HepG2 (cell line): ENCODE measurements around the gene TTLL8. TPM values are rescaled to one million over a fixed set of nuclear protein-coding genes. Genes with fewer than 3 reads are reported as not detected.

ENCODE experiments used
- ATAC-seq: fragments of 200-7000 bp; cut with Tn5 transposase; 3 replicates; pipeline ENCODE4 v1.9.1; 2020; ENCODE audit warnings: mild to moderate bottlenecking, moderate library complexity
- BruUV-seq: library from RNA; stranded (reverse); fragments of 400-500 nt; replicated peaks from 2 replicates; lab custom pipeline; 2021; lab: Mats Ljungman, UMichigan
- CTCF ChIA-PET: fragments of 300-600 bp; formaldehyde crosslinking; extraction: SDS; loops from one replicate; lab custom pipeline; 2021; ENCODE audit warnings: low total read pairs, inconsistent platforms, low intra/inter-chr PET ratio; lab: Yijun Ruan, JAX
- POLR2A ChIA-PET: fragments of 350-600 bp; sonication (Branson Sonifier 250); formaldehyde crosslinking; loops from one replicate; lab custom pipeline; 2020; ENCODE audit warnings: antibody characterized with exemption, inconsistent platforms; lab: Yijun Ruan, JAX
- DNase-seq: peaks from one replicate; pipeline ENCODE4 v3.0.0-alpha.2; 2015; ENCODE audit warnings: low spot score
- FAIRE-seq: peaks from 3 replicates; lab custom pipeline; 2011; peaks lifted over from hg19 to GRCh38; lab: Jason Lieb, UNC
- H2AFZ ChIP-seq: one replicate; pipeline ENCODE4 v1.6.1; 2011; ENCODE audit warnings: low read length, inconsistent platforms
- H3K27ac ChIP-seq: fragments of 300-600 bp; 3 replicates; pipeline ENCODE4 v1.8.0; 2011; ENCODE audit warnings: mixed run types, mild to moderate bottlenecking, mixed read lengths, low read length, inconsistent platforms; ENCODE audit not compliant: insufficient read depth; ENCODE audit errors: extremely low read length
- H3K27me3 ChIP-seq, 2 experiments: fragments of 200-600 bp in 1 of 2; 2 replicates in 1 of 2; 3 replicates in 1 of 2; pipeline versions ENCODE4 v1.6.0 to v1.8.0; 2011; ENCODE audit warnings: low read length in 2 of 2, mild to moderate bottlenecking in 2 of 2, moderate library complexity in 2 of 2, inconsistent platforms in 1 of 2; ENCODE audit not compliant: insufficient read depth in 2 of 2, control insufficient read depth in 1 of 2
- H3K36me3 ChIP-seq, 2 experiments: fragments of 200-600 bp in 1 of 2; replicated peaks in 1 of 2; 2 replicates in 1 of 2; 3 replicates in 1 of 2; pipeline versions ENCODE4 v1.5.1 to v1.8.0; 2011; ENCODE audit warnings: low read length in 2 of 2, inconsistent platforms in 1 of 2; ENCODE audit not compliant: insufficient read depth in 2 of 2, control insufficient read depth in 1 of 2
- H3K4me1 ChIP-seq: 2 replicates; pipeline ENCODE4 v1.5.1; 2012; ENCODE audit warnings: low read length, inconsistent platforms; ENCODE audit not compliant: insufficient read depth
- H3K4me2 ChIP-seq: 2 replicates; pipeline ENCODE4 v1.6.0; 2011; ENCODE audit warnings: low read depth, low read length, inconsistent platforms
- H3K4me3 ChIP-seq, 3 experiments: fragments of 200-600 bp in 1 of 3; sonication (generic), shearing (Covaris generic) in 1 of 3; replicated peaks in 1 of 3; 2 replicates each; pipeline ENCODE4 v1.5.1; 2011 to 2016; ENCODE audit warnings: low read length in 3 of 3, inconsistent platforms in 2 of 3, low read depth in 2 of 3, mild to moderate bottlenecking in 2 of 3, control low read depth in 1 of 3, mixed read lengths in 1 of 3; ENCODE audit not compliant: insufficient read depth in 1 of 3
- H3K79me2 ChIP-seq: one replicate; pipeline ENCODE4 v1.6.1; 2011; ENCODE audit warnings: low read length, inconsistent platforms; ENCODE audit not compliant: insufficient read depth
- H3K9ac ChIP-seq: 2 replicates; pipeline ENCODE4 v1.6.0; 2011; ENCODE audit warnings: mild to moderate bottlenecking, low read depth, low read length, inconsistent platforms; ENCODE audit not compliant: insufficient read depth
- H3K9me3 ChIP-seq: 2 replicates; pipeline ENCODE4 v1.5.1; 2012; ENCODE audit warnings: mild to moderate bottlenecking, low read length
- H4K20me1 ChIP-seq: 2 replicates; pipeline ENCODE4 v1.6.0; 2011; ENCODE audit warnings: inconsistent platforms, mild to moderate bottlenecking, low read length, moderate library complexity; ENCODE audit not compliant: insufficient read depth
- HNRNPLL ChIP-seq: fragments of 200-400 bp; formaldehyde crosslinking; IDR thresholded peaks from 2 replicates; pipeline ENCODE4 v1.6.1; 2017; ENCODE audit warnings: mild to moderate bottlenecking, low read depth, low read length; ENCODE audit not compliant: poor library complexity, severe bottlenecking
- KMT2B ChIP-seq: IDR thresholded peaks from 2 replicates; pipeline ENCODE4 v1.6.1; 2016; ENCODE audit warnings: missing genetic modification reagents, missing compliant biosample characterization
- PCBP1 ChIP-seq: fragments of 200-400 bp; formaldehyde crosslinking; IDR thresholded peaks from 2 replicates; pipeline ENCODE4 v1.6.1; 2017; ENCODE audit warnings: mild to moderate bottlenecking, low read depth, low read length, borderline replicate concordance
- SMAD1 ChIP-seq: sonication (generic); formaldehyde crosslinking; IDR thresholded peaks from 2 replicates; pipeline ENCODE4 v1.4.0; 2020; ENCODE audit warnings: missing genetic modification reagents, low read depth, mild to moderate bottlenecking, borderline replicate concordance
- TAF1 ChIP-seq: sonication (generic); formaldehyde crosslinking; IDR thresholded peaks from 2 replicates; pipeline ENCODE4 v1.4.0; 2020; ENCODE audit warnings: missing genetic modification reagents
- ZMYM4 ChIP-seq: sonication (generic); formaldehyde crosslinking; IDR thresholded peaks from 2 replicates; pipeline ENCODE4 v1.8.1; 2023; ENCODE audit warnings: mild to moderate bottlenecking, missing genetic modification reagents
- ZNF709 ChIP-seq: sonication (generic); formaldehyde crosslinking; IDR thresholded peaks from 2 replicates; pipeline ENCODE4 v1.5.0; 2020; ENCODE audit warnings: mild to moderate bottlenecking, missing genetic modification reagents
- ZNF710 ChIP-seq: sonication (generic); formaldehyde crosslinking; IDR thresholded peaks from 2 replicates; pipeline ENCODE4 v1.5.0; 2020; ENCODE audit warnings: mild to moderate bottlenecking, missing genetic modification reagents, borderline replicate concordance
- WGBS: methylation state at CpG from one replicate; pipeline ENCODE4 v1.1.6; 2017; ENCODE audit warnings: low lambda C conversion rate; 5-methylcytosine and 5-hydroxymethylcytosine counted together
- in situ Hi-C: cut with HindIII; loops from 2 replicates; pipeline ENCODE4 v1.10.0; 2017; ENCODE audit warnings: low pct_unique_long_range_greater_than_20kb; ENCODE audit not compliant: extremely low pct_ligation_motif_present
- intact Hi-C: fragments of 100-400 bp; cut with micrococcal nuclease; formaldehyde crosslinking; loops from one replicate; pipeline ENCODE4 v1.10.0; 2022; ENCODE audit not compliant: unreplicated experiment
- polyA plus RNA-seq, 8 experiments: library from polyadenylated mRNA; depleted of rRNA in 3 of 8; stranded (reverse) in 7 of 8; unstranded in 1 of 8; fragments of >200 nt; fragmentation: Illumina TruSeq in 4 of 8; extraction: Trizol in 4 of 8; gene quantifications; 2 replicates each; pipeline versions ENCODE4 v1.2.1 to v1.2.3, GENCODE V29; 2011 to 2016; ENCODE audit warnings: low read depth in 4 of 8, missing spikeins in 1 of 8, mixed read lengths in 1 of 8; ENCODE audit not compliant: insufficient read depth in 1 of 8
- total RNA-seq, 5 experiments: library from RNA; depleted of rRNA; stranded (reverse); fragments of >200 nt; fragmentation: Illumina TruSeq; extraction: Trizol; gene quantifications; 2 replicates each; pipeline ENCODE4 v1.2.3, GENCODE V29; 2016; ENCODE audit warnings: low read depth in 1 of 5
- TF ChIP-seq, protein P1 (sequence below): sonication (generic); formaldehyde crosslinking; IDR thresholded peaks from 2 replicates; pipeline ENCODE4 v1.4.0; 2020; ENCODE audit warnings: missing genetic modification reagents, borderline replicate concordance
- TF ChIP-seq, protein P2 (sequence below): sonication (generic); formaldehyde crosslinking; IDR thresholded peaks from 2 replicates; pipeline ENCODE4 v1.5.0; 2020; ENCODE audit warnings: mild to moderate bottlenecking, missing genetic modification reagents

TTLL8 gene
- total and polyA plus RNA-seq, 2 of the 13 experiments (the other 11 are each of a cell fraction or from before 2014, with no cell fraction given): not detected

- TF ChIP-seq, protein P1, sequence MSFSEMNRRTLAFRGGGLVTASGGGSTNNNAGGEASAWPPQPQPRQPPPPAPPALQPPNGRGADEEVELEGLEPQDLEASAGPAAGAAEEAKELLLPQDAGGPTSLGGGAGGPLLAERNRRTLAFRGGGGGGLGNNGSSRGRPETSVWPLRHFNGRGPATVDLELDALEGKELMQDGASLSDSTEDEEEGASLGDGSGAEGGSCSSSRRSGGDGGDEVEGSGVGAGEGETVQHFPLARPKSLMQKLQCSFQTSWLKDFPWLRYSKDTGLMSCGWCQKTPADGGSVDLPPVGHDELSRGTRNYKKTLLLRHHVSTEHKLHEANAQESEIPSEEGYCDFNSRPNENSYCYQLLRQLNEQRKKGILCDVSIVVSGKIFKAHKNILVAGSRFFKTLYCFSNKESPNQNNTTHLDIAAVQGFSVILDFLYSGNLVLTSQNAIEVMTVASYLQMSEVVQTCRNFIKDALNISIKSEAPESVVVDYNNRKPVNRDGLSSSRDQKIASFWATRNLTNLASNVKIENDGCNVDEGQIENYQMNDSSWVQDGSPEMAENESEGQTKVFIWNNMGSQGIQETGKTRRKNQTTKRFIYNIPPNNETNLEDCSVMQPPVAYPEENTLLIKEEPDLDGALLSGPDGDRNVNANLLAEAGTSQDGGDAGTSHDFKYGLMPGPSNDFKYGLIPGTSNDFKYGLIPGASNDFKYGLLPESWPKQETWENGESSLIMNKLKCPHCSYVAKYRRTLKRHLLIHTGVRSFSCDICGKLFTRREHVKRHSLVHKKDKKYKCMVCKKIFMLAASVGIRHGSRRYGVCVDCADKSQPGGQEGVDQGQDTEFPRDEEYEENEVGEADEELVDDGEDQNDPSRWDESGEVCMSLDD: no peak
- TF ChIP-seq SMAD1 (no peak), ZNF709 (CRISPR knock-in tag) (no peak), PCBP1 (no peak), KMT2B (CRISPR knock-in tag) (no peak)
- TF ChIP-seq, protein P2, sequence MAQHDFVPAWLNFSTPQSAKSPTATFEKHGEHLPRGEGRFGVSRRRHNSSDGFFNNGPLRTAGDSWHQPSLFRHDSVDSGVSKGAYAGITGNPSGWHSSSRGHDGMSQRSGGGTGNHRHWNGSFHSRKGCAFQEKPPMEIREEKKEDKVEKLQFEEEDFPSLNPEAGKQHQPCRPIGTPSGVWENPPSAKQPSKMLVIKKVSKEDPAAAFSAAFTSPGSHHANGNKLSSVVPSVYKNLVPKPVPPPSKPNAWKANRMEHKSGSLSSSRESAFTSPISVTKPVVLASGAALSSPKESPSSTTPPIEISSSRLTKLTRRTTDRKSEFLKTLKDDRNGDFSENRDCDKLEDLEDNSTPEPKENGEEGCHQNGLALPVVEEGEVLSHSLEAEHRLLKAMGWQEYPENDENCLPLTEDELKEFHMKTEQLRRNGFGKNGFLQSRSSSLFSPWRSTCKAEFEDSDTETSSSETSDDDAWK (CRISPR knock-in tag): no peak
These were observed 16.0 kb upstream of the TTLL8 start (continued) for GRCh38 chr22:50074056-50074455.

DNA sequence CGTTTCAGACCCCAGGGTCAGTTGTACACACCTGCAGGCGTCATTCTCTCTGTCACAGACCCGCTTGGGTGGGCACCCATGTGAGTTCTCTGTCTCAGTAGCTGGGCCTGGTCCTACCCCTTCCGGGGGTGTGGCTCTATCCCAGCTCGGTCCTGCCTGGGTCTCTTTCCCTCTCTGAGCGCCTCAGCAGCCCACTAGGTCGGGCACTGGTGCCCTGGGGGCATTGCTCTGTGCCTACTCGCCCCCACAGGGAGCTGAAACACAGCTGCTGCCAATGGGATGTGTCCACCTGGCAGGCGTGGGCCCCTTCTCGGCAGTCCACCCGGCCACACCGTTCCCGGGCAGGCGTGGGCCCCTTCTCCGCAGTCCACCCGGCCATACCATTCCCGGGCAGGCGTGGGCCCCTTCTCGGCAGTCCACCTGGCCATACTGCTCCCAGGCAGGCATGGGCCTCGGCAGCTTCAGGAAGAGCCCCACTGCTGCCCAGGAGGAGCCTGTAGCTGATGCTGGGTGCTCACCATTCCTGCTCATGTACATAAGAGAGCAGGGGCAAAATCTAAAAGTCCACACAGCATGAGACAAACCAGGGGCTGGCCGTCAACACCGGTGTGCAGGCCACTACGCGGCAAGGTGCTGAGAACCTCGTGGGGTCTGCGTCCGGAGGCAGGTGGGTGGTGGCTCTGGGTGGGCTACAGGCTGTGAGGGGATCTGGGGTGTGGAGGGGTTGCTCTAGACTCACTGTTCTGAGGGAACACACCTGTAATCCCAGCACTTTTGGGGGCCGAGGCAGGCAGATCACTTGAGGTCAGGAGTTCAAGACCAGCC lies 14.8 kb upstream of the TTLL8 start:
- Histone ChIP-seq H3K9ac (no peak overlapping the region), H3K27ac (no peak overlapping the region), H3K27me3 (peaks cover 6 to 20% of the 10 kb centered on the region in 2 experiments; a peak in 3 of 5 replicates), H3K4me1 (peaks cover 8% of the 10 kb centered on the region; the same call in 1 of the 2 replicates), H3K9me3 (no peaks in the 10 kb centered on the region), H2AFZ (no peak overlapping the region), H3K4me3 (no peak overlapping the region), H3K4me2 (no peak overlapping the region), H4K20me1 (no peaks in the 10 kb centered on the region), H3K36me3 (no peaks in the 10 kb centered on the region), H3K79me2 (no peaks in the 10 kb centered on the region)
- CTCF ChIA-PET: no interaction called here
- intact Hi-C loops (no loop called here), in situ Hi-C loops (no loop called here)
- 10% methylated on average over 13 of the region's 28 CpGs for WGBS
- POLR2A ChIA-PET: no interaction called here
- DNase-seq (no peak), ATAC-seq (no peak; the same call in 2 of the 3 replicates), FAIRE-seq (no peak)
- BruUV-seq: no TSS peak
- TF ChIP-seq TAF1 (CRISPR knock-in tag): no peak
- no peak for TF ChIP-seq ZMYM4 (CRISPR knock-in tag)
- TF ChIP-seq HNRNPLL: no peak
- TF ChIP-seq ZNF710 (CRISPR knock-in tag): no peak
